Keratinocyte (primary cell): Measurements from ENCODE around the gene CTAG1B. TPM values are rescaled to one million over a fixed set of nuclear protein-coding genes. Genes with fewer than 3 reads are reported as not detected.

Experiments used
- DNase-seq: peaks from one replicate; pipeline ENCODE4 v3.0.0-alpha.2; 2011; ENCODE audit warnings: low read depth, missing footprints, low spot score
- FAIRE-seq: peaks from 2 replicates; lab custom pipeline; 2011; peaks lifted over from hg19 to GRCh38; lab: Jason Lieb, UNC
- H2AFZ ChIP-seq: 2 replicates; pipeline ENCODE4 v1.6.0; 2012; ENCODE audit warnings: low read length, control low read depth, inconsistent platforms; ENCODE audit not compliant: control insufficient read depth
- H3K27ac ChIP-seq: 2 replicates; pipeline ENCODE4 v1.5.1; 2011; ENCODE audit warnings: low read length; ENCODE audit not compliant: control insufficient read depth, insufficient read depth
- H3K27me3 ChIP-seq: 3 replicates; pipeline ENCODE4 v1.6.0; 2011; ENCODE audit warnings: low read length; ENCODE audit not compliant: control insufficient read depth, insufficient read depth; ENCODE audit errors: extremely low read depth
- H3K36me3 ChIP-seq, 2 experiments: 2 replicates in 1 of 2; 3 replicates in 1 of 2; pipeline ENCODE4 v1.5.1; 2011; ENCODE audit warnings: low read length in 2 of 2, mild to moderate bottlenecking in 1 of 2; ENCODE audit not compliant: control insufficient read depth in 2 of 2, insufficient read depth in 2 of 2; ENCODE audit errors: extremely low read depth in 1 of 2
- H3K4me1 ChIP-seq: 3 replicates; pipeline ENCODE4 v1.5.1; 2011; ENCODE audit warnings: low read length; ENCODE audit not compliant: control insufficient read depth, insufficient read depth; ENCODE audit errors: extremely low read depth
- H3K4me2 ChIP-seq: 3 replicates; pipeline ENCODE4 v1.6.0; 2011; ENCODE audit warnings: low read depth, low read length; ENCODE audit not compliant: control insufficient read depth, insufficient read depth; ENCODE audit errors: extremely low read depth
- H3K4me3 ChIP-seq, 3 experiments: fragments of 200-600 bp in 1 of 3; sonication (generic) in 1 of 3; 2 replicates in 2 of 3; 3 replicates in 1 of 3; pipeline ENCODE4 v1.5.1; 2011 to 2016; ENCODE audit warnings: low read length in 3 of 3, mild to moderate bottlenecking in 3 of 3, control low read depth in 2 of 3, inconsistent platforms in 1 of 3, low read depth in 1 of 3, mixed read lengths in 1 of 3, mixed run types in 1 of 3, moderate library complexity in 1 of 3; ENCODE audit not compliant: control insufficient read depth in 2 of 3, insufficient read depth in 2 of 3; ENCODE audit errors: extremely low read depth in 1 of 3
- H3K79me2 ChIP-seq: 2 replicates; pipeline ENCODE4 v1.6.0; 2012; ENCODE audit warnings: low read length; ENCODE audit not compliant: control insufficient read depth, insufficient read depth
- H3K9ac ChIP-seq: 3 replicates; pipeline ENCODE4 v1.6.0; 2011; ENCODE audit warnings: low read length; ENCODE audit not compliant: control insufficient read depth, insufficient read depth; ENCODE audit errors: extremely low read depth
- H3K9me1 ChIP-seq: 3 replicates; pipeline ENCODE4 v1.6.0; 2011; ENCODE audit warnings: low read length; ENCODE audit not compliant: control insufficient read depth, insufficient read depth; ENCODE audit errors: extremely low read depth
- H3K9me3 ChIP-seq: 2 replicates; pipeline ENCODE4 v1.5.1; 2012; ENCODE audit warnings: low read depth, low read length; ENCODE audit not compliant: control insufficient read depth
- H4K20me1 ChIP-seq: 3 replicates; pipeline ENCODE4 v1.6.0; 2011; ENCODE audit warnings: low read length; ENCODE audit not compliant: control insufficient read depth, insufficient read depth; ENCODE audit errors: extremely low read depth
- EZH2 ChIP-seq: IDR thresholded peaks from one replicate; pipeline ENCODE4 v1.6.1; 2012; ENCODE audit warnings: inconsistent platforms, mild to moderate bottlenecking, low read length, moderate library complexity
- dilution Hi-C: fragments of 300-500 bp; cut with MboI; formaldehyde crosslinking; loops from one replicate; pipeline ENCODE4 v1.7.0; 2020; ENCODE audit warnings: low sequenced_read_pairs; ENCODE audit not compliant: extremely low pct_ligation_motif_present
- polyA plus RNA-seq, 5 experiments: library from polyadenylated mRNA; depleted of rRNA in 3 of 5; stranded (reverse) in 3 of 5; stranded (forward) in 1 of 5; unstranded in 1 of 5; fragments of >200 nt; gene quantifications; 1 replicate in 1 of 5; 2 replicates in 3 of 5; 3 replicates in 1 of 5; pipeline versions ENCODE4 v1.2.1 to v1.2.3, GENCODE V29; 2011 to 2012; ENCODE audit warnings: missing spikeins in 2 of 5, low read depth in 1 of 5, low replicate concordance in 1 of 5
- TF ChIP-seq, protein P1 (sequence below), 3 experiments: IDR thresholded peaks in 1 of 3; conservative IDR thresholded peaks in 1 of 3; optimal IDR thresholded peaks in 1 of 3; 2 replicates in 2 of 3; 3 replicates in 1 of 3; pipeline versions ENCODE3 to v1.5.1; 2011; ENCODE audit warnings: low read length in 3 of 3, mild to moderate bottlenecking in 3 of 3, moderate library complexity in 2 of 3, control low read depth in 1 of 3, inconsistent platforms in 1 of 3; ENCODE audit not compliant: insufficient read depth in 2 of 3; ENCODE audit errors: extremely low read depth in 1 of 3

Gene CTAG1B
- polyA plus RNA-seq, 1 donor (not counting 4 experiments of a cell fraction or from before 2014, with no cell fraction given): not detected

DNA sequence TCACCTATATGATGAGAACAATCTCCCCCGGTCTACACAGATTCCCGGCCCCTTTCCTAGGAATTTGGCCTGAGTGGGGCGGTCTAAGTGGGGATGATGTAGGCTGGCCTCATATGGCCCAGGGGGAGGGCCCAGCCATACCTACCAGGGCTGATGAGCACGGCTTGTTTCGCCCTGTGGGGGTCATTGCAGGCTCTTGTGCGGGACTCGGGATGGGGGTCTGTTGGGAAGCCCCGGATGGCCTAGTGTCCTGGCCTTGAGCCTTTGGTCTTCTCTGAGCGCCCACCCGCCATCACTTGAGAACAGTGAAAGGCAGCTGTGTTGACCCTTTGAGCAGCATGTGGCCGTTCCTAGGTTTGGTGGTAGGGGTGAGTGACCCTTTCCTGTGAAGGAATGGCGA is 39.1 kb upstream of the CTAG1B start:
- no peak overlapping the region for H3K27ac ChIP-seq
- H3K79me2 ChIP-seq: no peaks in the 10 kb centered on the region
- DNase-seq (no peak), FAIRE-seq (no peak)
- H3K9ac ChIP-seq: no peak overlapping the region
- no peaks in the 10 kb centered on the region for H3K27me3 ChIP-seq
- no peaks in the 10 kb centered on the region for H3K9me1 ChIP-seq
- no peak overlapping the region for H2AFZ ChIP-seq
- peaks cover 5% of the 10 kb centered on the region for H3K9me3 ChIP-seq
- dilution Hi-C loops: no loop called here
- TF ChIP-seq, protein P1, sequence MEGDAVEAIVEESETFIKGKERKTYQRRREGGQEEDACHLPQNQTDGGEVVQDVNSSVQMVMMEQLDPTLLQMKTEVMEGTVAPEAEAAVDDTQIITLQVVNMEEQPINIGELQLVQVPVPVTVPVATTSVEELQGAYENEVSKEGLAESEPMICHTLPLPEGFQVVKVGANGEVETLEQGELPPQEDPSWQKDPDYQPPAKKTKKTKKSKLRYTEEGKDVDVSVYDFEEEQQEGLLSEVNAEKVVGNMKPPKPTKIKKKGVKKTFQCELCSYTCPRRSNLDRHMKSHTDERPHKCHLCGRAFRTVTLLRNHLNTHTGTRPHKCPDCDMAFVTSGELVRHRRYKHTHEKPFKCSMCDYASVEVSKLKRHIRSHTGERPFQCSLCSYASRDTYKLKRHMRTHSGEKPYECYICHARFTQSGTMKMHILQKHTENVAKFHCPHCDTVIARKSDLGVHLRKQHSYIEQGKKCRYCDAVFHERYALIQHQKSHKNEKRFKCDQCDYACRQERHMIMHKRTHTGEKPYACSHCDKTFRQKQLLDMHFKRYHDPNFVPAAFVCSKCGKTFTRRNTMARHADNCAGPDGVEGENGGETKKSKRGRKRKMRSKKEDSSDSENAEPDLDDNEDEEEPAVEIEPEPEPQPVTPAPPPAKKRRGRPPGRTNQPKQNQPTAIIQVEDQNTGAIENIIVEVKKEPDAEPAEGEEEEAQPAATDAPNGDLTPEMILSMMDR (optimal IDR thresholded peaks at IDR 0.05 in 1 of 3, IDR thresholded peaks at IDR 0.05 in 1 of 3, conservative IDR thresholded peaks at IDR 0.05 in 1 of 3; ENCODE audit: extremely low read depth in 1 of 3, insufficient read depth in 2 of 3, low read length in 3 of 3): no peak
- TF ChIP-seq EZH2: no peak
- H4K20me1 ChIP-seq: no peaks in the 10 kb centered on the region
- no peaks in the 10 kb centered on the region for H3K4me1 ChIP-seq
- H3K36me3 ChIP-seq: no peaks in the 10 kb centered on the region
- H3K4me3 ChIP-seq: no peak overlapping the region
- H3K4me2 ChIP-seq: no peak overlapping the region

DNA sequence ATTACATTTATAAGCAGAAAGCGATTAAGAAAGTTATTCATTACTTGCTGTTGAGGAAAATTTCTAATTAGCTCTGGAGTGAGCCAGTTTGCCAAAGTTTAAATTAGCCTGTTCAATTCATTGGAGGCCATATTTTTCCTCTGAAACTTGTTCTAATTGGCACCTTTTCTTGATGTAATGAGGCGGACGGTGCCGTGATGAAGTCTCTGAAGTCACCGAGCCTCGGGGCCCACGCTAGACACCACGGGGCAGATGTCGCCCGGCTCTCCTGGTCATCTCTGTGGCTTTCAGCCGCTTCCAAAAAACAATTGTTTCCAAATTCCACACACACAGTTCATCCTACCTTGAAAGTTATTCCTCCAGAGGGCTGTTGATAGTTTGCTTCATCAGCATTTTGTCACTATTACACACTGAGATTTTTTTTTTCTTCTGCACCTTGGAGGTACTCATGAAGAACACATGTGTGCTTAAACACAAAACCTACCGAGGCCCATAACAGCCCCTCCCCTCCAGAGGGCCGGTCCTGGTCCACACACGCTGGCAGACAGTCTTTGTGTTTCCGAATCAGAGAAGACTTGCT is 38.2 kb upstream of the CTAG1B start:
- no peak for DNase-seq
- H3K9me1 ChIP-seq: no peaks in the 10 kb centered on the region
- peaks cover 3% of the 10 kb centered on the region for H3K9me3 ChIP-seq
- no peak for FAIRE-seq
- TF ChIP-seq, protein P1 (optimal IDR thresholded peaks at IDR 0.05 in 1 of 3, IDR thresholded peaks at IDR 0.05 in 1 of 3, conservative IDR thresholded peaks at IDR 0.05 in 1 of 3; ENCODE audit: extremely low read depth in 1 of 3, insufficient read depth in 2 of 3, low read length in 3 of 3): no peak
- TF ChIP-seq EZH2: no peak
- H3K9ac ChIP-seq: no peak overlapping the region
- no peaks in the 10 kb centered on the region for H3K4me1 ChIP-seq
- H3K79me2 ChIP-seq: no peaks in the 10 kb centered on the region
- no peak overlapping the region for H2AFZ ChIP-seq
- dilution Hi-C loops: no loop called here
- H3K36me3 ChIP-seq: no peaks in the 10 kb centered on the region
- H3K4me3 ChIP-seq: no peak overlapping the region
- no peaks in the 10 kb centered on the region for H4K20me1 ChIP-seq
- no peak overlapping the region for H3K27ac ChIP-seq
- no peaks in the 10 kb centered on the region for H3K27me3 ChIP-seq
- H3K4me2 ChIP-seq: no peak overlapping the region
